ENCODE measurements around the gene ADGRF5.

- no peak for TF ChIP-seq CTCF (IDR thresholded peaks at IDR 0.05)
- TF ChIP-seq POLR2A (IDR thresholded peaks at IDR 0.05) = no peak
Measured at GRCh38 chr6:46959419-46959818, 37.7 kb upstream of the ADGRF5 start.

Measured in Peyer's patch (tissue), 4 donors.